GM12878 (cell line): ENCODE data around the gene KRTAP10-10.
"Not testable (repeated sequence)": the region's sequence is repeated elsewhere in the genome, so short reads cannot be mapped to it uniquely, and the experiment has no call there.

ENCODE experiments used
- CTCF ChIP-seq, 3 experiments: IDR thresholded peaks in 2 of 3; conservative IDR thresholded peaks in 1 of 3; 2 replicates each; pipeline ENCODE4 v1.5.1; 2011; ENCODE audit warnings: low read depth in 3 of 3, low read length in 3 of 3, mild to moderate bottlenecking in 3 of 3, control low read depth in 2 of 3, moderate library complexity in 2 of 3, inconsistent platforms in 1 of 3, mixed read lengths in 1 of 3; ENCODE audit not compliant: control insufficient read depth in 2 of 3, insufficient read depth in 1 of 3; ENCODE audit errors: extremely low read depth in 1 of 3
- IRF4 ChIP-seq: IDR thresholded peaks from 2 replicates; pipeline ENCODE4 v1.6.1; 2011; ENCODE audit warnings: low read depth, low read length
- NFXL1 ChIP-seq: fragments of 450-650 bp; IDR thresholded peaks from 2 replicates; pipeline ENCODE4 v1.6.1; 2017; ENCODE audit warnings: antibody characterized with exemption, mild to moderate bottlenecking, borderline replicate concordance
- POLR2AphosphoS5 ChIP-seq: IDR thresholded peaks from 2 replicates; pipeline ENCODE4 v1.6.1; 2011; ENCODE audit warnings: mild to moderate bottlenecking, low read length, inconsistent platforms
- USF2 ChIP-seq: IDR thresholded peaks from 2 replicates; pipeline ENCODE4 v1.6.1; 2011; ENCODE audit warnings: low read depth, low read length, improper control_type of control experiment, borderline replicate concordance
- ZNF592 ChIP-seq: fragments of 450-650 bp; IDR thresholded peaks from 2 replicates; pipeline ENCODE4 v1.6.1; 2017; ENCODE audit warnings: mild to moderate bottlenecking, moderate library complexity

GRCh38 chr21:44661567-44661966, 24.4 kb downstream of the KRTAP10-10 start:
- not testable (repeated sequence) for TF ChIP-seq USF2; ZNF592; CTCF (IDR thresholded peaks at IDR 0.05 in 2 of 3, conservative IDR thresholded peaks at IDR 0.05 in 1 of 3; ENCODE audit: control insufficient read depth in 2 of 3, extremely low read depth in 1 of 3, insufficient read depth in 1 of 3, low read depth in 3 of 3, low read length in 3 of 3); IRF4; POLR2AphosphoS5; NFXL1
